Measurements from ENCODE around the gene TLE4.
"Not testable (repeated sequence)": the region's sequence is repeated elsewhere in the genome, so short reads cannot be mapped to it uniquely, and the experiment has no call there.

Gene TLE4

DNA sequence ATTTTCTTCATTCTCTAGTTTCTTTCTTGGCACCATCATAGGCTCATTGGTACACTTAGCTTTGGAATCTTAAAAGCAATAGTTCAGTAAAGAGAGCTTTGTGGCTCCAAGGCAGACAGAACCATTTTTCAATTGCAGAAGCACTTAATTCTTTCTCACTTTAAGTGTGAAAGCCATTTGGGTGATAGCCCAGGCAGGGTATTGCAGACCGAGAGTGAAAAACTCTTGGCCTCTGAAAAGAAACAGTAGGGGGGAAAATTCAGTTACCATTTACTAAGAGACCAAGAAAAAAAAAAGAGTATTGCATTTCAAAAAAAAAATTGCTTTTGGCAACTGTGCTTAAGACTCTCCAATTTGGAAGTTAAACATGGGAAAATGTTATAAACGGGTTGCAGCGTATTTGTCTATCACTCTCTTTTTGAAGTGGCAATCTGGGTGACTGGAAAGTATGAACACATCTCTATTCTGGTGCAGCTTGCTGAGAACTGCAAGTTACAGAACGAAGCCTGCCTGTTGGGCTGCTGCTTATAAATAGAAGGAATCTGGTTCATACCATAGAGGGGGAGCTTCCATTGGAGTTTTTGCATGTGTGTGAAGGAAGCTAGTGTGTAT lies 170.5 kb downstream of the TLE4 start:
- DNase-seq (ENCODE audit: low read depth), result no peak

DNA sequence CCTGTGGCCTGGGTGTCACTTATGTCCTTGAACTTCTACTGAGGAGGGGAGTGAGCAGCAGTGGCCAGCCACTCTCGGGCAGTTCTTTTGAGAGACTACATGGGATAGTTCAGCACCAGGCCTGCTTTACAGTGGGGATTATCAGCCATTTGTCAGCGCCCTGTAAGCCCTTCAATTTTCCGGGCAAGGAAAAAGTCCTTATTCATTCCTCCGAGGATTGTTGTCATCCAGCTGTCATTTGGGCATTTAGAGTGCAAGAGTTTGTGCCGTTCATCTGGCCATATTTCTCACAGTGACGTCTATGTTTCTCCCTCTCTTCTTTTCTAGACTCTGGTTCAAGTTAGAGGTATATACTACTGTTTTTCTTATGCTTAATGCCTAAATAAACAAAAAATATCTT lies 172.8 kb downstream of the TLE4 start:
- DNase-seq (ENCODE audit: low read depth), result no peak

DNA sequence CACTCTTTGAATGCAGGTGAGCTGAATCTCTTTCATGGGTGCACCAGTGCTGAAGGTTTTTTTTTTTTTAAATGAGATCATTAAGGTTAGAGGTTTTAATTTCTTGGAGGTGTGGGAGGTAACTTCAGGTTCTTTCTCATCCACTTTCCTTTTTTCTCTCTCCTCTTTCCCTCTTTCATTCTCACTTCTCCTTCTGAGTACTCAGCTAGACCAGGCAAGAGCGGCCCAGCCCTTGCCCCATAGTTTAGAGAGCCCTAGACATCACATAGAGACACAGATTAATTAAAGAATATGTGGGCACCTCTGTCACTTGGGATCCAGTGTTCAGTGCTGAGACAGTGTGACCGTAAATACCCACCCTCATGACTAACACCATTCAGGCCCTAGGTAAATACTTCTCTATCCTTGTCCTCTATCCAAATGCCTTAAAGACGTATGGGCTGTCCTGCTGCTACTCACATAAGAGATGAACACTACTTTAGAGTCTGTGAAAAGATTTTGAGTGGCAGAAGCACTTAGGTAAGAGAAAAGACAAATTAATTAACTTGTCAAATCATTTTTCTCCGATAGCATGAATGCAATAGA lies 174.1 kb downstream of the TLE4 start:
- DNase-seq (ENCODE audit: low read depth), result no peak

DNA sequence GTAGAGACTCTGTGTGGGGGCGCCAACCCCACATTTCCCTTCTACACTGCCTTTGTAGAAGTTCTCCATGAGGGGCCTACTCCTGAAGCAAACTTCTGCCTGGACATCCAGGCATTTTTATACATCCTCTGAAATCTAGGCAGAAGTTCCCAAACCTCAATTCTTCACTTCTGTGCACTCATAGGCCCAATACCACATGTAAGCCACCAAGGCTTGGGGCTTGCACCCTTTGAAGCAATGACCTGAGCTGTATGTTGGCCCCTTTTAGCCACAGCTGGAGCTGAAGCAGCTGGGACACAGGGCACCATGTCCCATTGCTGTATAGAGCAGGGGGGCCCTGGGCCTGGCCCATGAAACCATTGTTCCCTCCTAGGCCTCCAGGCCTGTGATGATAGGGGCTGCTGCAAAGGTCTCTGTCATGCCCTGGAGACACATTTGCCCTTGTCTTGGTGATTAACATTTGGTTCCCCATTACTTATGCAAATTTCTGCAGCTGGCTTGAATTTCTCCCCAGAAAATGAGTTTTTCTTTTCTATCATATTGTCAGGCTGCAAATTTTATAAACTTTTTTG lies 180.2 kb downstream of the TLE4 start:
- DNase-seq (ENCODE audit: low read depth), result not testable (repeated sequence)

DNA sequence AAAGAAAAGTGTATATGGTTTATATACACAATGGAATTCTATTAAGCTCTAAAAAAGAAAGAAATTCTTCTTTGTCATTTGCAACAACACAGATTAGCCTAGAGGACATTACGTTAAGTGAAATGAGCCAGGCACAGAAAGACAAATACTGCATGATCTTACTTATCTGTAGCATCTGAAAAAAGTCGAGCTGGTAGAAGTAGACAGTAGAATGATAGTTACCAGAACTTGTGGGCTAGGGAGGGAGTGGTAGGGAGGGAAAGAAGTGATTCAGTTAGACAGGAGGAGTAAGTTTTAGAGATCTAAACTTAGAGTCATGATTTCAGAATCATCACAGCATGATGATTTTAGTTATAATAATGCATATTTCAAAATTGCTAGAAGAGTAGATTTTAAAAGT lies 184.6 kb downstream of the TLE4 start:
- no peak for DNase-seq (ENCODE audit: low read depth)

DNA sequence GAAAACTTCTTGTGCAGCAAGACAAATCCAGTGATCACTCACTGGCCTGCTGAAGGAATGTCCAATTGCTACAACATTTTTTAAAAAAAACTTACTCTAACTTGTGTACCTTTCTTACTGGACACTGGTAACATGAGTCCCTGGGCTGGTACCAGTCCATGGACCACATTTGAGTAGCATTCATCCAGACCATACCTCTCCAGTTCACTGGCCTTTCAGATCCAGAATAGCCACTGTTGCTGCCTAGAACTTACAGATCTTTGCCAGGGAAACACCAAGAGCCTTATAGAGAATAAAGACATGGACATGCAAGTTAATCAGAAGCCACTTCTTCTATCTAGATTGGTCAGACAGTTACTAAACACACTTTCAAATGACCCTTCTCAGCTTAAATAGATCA lies 185.3 kb downstream of the TLE4 start:
- DNase-seq (ENCODE audit: low read depth), result no peak

DNA sequence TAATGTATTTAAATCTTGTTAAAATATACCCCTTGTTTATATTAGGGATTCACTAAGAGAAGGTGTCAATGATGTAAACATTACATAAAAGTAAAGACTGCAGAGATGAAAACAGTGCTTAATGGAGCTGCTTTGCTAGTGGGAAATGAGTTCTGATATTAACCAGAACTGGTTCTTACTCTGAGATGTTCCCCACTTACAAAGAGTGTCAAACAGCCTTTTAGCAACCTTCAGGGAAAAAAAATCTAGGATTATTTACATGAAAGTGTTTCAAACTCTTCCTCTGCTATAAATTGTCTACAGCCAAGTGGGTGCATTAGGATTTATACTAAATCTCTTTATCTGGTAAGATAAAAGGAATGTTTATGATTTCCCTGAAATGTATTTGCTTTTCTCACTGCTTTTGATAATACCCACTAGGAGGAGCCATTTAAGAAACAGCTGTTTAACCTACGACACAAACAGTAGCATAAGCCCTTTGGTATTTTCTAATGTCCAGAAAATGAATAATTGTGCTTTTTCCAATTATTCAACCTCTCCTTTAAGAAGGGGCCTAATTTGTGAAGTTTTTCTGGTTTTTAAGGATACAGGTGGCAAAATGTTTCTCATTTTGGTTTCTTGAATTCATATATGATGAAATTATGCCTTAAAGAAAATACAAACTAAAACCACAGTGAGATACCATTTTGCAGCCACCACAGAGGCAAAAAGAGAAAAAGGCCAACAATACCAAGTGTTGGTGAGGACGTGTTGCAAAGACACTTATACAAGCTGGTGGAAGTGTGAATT lies 186.3 kb downstream of the TLE4 start:
- DNase-seq (ENCODE audit: low read depth), result no peak

DNA sequence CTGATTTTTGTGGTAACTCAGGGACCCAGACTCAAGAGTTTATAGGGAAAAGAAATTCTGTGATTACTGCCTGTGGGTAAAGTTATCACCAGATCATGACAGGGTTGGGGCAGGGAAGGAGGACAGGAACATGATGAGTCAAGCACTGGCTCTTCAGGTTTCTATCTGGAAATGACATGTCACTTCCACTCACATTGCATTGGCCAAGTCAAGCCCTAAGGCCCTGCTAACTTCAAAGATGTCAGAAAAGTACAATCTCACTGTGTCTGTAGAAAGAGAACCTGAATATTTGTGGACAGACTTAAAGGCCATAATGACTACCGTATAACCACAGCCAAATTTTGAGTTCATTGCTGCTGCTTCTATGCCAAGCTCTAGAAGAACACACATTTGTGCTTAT lies 187.7 kb downstream of the TLE4 start:
- no peak for DNase-seq (ENCODE audit: low read depth)

DNA sequence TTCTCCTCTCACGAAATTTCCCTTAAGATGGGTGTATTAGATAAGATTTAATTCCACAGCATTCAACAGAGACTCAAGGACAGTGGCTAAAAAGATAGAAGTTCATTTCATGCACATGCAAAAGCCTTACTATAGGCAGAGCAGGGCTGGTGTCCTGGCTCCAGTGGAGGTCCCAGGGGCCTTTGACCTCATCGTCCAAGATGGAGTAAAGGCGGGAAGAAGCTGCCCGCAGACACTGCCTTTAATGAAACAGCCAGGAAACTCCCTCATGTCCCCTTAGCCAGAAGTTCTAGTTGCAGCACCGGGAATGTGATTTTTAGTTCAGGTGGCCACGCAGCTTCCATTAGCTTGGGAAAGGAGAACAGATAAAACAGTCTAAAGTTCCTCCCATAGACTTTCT lies 190.3 kb downstream of the TLE4 start:
- DNase-seq (ENCODE audit: low read depth), result no peak

DNA sequence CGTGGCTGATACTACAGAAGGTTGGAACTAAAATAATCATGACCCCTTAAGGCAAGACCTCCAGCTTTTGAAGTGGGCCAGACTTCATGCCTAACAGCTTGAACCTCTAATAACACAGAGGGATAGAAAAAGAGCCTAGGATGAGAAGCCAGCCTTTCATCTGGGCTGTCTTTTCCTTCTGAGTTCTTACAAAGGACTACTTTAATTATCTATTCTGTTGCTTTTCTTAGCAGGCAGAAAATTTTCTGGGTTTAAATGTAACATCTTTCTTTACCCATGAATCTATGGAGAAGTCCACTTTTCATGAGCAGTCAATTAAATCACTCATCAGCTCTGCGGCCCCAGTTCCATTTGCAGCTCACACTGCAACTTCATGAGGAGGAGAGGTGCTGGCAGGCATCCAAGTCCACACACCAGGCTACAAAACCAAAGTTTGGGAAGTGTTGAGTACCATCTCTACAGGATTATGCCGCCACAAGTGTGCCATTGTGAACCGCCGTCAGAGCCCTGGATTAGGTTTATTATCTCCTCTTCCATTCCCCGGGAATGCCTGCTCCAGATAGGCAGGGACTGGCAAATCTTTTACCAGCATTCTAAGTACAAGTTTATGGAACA lies 192.0 kb downstream of the TLE4 start:
- DNase-seq (ENCODE audit: low read depth), result no peak

DNA sequence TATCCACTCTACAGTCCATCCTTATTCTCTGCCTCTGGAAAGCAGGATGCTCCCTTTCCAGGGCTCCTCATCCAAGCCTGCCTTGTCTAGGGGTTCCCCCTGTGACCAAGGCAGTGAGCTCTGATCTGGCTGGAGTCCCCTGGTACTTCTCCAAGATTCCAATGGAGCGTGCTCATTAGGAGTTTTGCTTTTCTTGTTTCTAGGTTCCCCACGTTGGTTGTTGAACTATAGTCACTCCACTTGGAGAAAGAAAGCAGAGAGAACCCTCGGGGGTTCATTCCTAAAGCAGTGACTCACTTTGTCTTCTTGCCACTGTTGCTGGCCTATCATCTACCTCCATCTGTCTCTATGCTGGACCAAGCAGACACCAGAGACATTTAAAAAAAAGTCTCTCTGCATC lies 192.6 kb downstream of the TLE4 start:
- DNase-seq (ENCODE audit: low read depth), result peak; percentile 98

DNA sequence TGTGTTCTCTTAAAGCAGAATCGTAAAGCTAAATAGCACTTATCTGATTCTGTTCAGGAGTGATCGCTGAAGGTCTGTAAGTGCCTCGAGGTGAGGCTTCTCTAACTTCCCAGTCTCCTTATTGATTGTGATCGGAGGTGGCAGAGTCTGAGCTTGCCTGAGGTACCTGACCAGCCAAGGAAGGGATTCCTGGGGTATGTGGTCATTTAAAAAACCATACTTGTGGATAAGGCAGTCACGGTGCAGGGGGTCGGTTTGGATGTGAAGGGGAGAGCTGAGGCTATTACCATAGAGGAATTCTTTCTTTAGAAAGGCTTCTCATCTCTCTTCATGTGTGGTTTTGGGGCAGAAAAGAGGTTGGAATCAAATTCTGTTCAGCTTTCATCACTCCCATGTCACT lies 193.7 kb downstream of the TLE4 start:
- DNase-seq (ENCODE audit: low read depth), result no peak

DNA sequence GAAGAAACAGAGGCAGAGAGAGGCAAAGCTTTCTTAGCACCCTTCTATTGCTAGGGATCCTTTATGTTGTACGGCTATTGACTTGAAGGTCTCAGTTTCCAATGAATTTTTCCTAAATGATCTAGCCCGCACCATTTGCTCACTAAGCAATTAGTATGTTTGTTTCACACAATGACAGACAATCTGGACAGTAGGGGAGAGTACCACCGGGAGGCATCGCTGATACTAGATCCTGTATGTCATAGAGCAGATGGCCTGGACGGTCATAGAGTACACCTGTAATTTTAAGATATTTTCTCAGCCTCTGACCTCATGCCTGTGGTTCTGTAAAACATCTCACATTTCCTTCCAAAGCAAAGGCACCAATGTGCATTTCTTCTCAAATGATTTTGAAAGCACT lies 194.3 kb downstream of the TLE4 start:
- DNase-seq (ENCODE audit: low read depth), result no peak

DNA sequence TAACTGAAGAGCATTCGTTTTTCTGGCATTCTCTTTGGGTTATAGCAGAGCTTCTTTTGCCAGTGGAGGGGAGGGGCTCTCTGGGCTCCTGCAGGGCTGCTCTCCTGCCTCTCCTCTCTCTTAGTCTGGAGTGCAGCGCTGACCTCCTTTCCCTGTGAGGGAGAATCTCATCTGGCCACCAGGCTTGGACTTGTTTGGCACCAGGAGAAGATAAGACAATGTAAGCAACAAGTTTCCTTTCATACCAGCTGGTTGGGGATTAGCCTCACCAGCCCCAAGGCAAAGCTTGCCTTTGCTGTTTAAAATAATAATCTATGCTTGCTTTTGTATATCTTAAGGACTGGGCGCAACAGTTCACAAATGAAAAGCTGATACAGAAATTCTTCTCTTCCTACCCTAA lies 196.4 kb downstream of the TLE4 start:
- no peak for DNase-seq (ENCODE audit: low read depth)

DNA sequence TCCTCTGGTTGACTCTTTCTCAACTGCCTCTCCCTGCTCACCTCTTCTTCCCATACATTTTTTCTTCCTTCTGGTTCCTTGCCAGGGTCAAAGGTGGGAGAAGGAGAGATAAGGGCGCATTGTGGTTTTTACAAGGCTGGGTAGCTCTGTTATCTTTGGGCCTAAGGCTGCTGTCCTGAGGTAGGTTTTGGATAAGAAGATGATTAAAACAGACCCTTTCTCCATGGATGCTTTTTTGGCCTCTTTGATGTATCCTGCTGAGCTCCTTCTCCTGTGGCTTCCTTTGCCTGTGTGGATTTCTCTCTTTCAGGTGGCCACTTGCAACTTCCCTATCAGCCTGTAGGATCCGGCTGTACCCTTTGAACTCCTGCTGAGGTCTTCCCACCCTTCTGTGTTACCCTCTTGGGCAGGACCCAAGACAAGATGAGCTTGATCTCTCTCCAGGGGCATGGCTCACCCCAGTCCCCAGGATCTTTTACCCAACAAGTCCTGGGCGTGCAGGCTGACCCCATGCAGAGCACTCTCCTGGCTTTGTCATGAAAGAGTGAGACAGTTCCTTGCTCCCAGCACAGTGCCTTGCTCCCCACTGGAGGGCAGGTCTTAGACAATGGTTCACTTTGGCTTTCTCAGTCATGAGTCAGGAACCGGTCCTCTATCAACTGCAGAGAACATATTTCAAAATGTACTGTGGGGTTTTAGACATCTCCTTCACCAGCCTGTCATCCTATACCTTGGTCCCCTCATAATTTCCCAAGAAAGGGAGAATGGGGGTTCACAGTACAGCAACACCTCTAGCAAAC lies 197.9 kb downstream of the TLE4 start:
- no peak for DNase-seq (ENCODE audit: low read depth)

DNA sequence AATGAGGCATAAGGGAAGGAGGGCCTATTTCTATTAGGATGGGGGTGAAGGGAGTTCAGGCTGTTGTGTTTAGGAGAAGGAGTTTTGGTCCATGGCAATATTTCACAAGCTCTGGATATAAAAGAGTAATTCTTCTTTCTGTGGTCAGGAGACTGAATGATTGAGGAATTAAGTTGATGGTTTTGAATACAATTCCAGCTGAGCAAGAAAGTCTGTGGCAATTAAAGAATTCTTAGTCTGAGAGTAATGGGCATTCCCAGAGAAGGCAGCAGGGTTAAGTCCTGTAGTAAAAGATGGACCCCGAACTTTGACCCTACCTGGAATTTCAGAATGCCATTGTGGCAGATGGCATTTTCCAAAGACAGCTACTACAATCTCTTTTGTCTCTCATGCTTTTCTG lies 202.6 kb downstream of the TLE4 start:
- peak; percentile 13 for DNase-seq (ENCODE audit: low read depth)

Data from GM04503 (cell line).